CD14-positive monocyte (primary cell): Measurements from ENCODE around the gene ABAT. TPM values are rescaled to one million over a fixed set of nuclear protein-coding genes. Genes with fewer than 3 reads are reported as not detected.
A peak's percentile ranks its signal among the peaks of the same experiment; 100 is the strongest.
"Not testable (repeated sequence)": the region's sequence is repeated elsewhere in the genome, so short reads cannot be mapped to it uniquely, and the experiment has no call there.

ENCODE experiments used
- DNase-seq, 3 donors: peaks; one replicate each; pipeline ENCODE4 v3.0.0-alpha.2; 2011 to 2022
- H2AFZ ChIP-seq: 2 replicates; pipeline ENCODE4 v1.6.0; 2012; ENCODE audit warnings: mild to moderate bottlenecking, low read depth, low read length, inconsistent platforms; ENCODE audit not compliant: insufficient read depth, poor library complexity, severe bottlenecking
- H3K27ac ChIP-seq, 2 donors: 1 replicate in 1 of 2; 2 replicates in 1 of 2; pipeline ENCODE4 v1.5.1; 2012 to 2013; ENCODE audit warnings: low read length in 2 of 2, control low read depth in 1 of 2, inconsistent platforms in 1 of 2, low read depth in 1 of 2, mild to moderate bottlenecking in 1 of 2
- H3K27me3 ChIP-seq, 2 donors: one replicate each; pipeline versions ENCODE4 v1.6.0 to v1.6.1; 2011 to 2013; ENCODE audit warnings: low read length in 2 of 2; ENCODE audit not compliant: control insufficient read depth in 2 of 2, insufficient read depth in 2 of 2
- H3K36me3 ChIP-seq, 2 donors: replicated peaks in 1 of 2; 1 replicate in 1 of 2; 2 replicates in 1 of 2; pipeline versions ENCODE4 v1.5.1 to v1.6.1; 2012 to 2013; ENCODE audit warnings: low read length in 2 of 2, control low read depth in 1 of 2, inconsistent platforms in 1 of 2, mild to moderate bottlenecking in 1 of 2; ENCODE audit not compliant: insufficient read depth in 2 of 2, control insufficient read depth in 1 of 2
- H3K4me1 ChIP-seq, 2 donors: 1 replicate in 1 of 2; 2 replicates in 1 of 2; pipeline versions ENCODE4 v1.5.1 to v1.6.1; 2012 to 2013; ENCODE audit warnings: low read length in 2 of 2, control low read depth in 1 of 2, inconsistent platforms in 1 of 2, mild to moderate bottlenecking in 1 of 2, moderate library complexity in 1 of 2; ENCODE audit not compliant: insufficient read depth in 2 of 2, control insufficient read depth in 1 of 2
- H3K4me2 ChIP-seq: replicated peaks from 2 replicates; pipeline ENCODE3; 2012; ENCODE audit warnings: low read length, moderate library complexity, mild to moderate bottlenecking; ENCODE audit not compliant: poor library complexity, severe bottlenecking; ENCODE audit errors: extremely low read depth
- H3K4me3 ChIP-seq, 3 experiments: fragments of 200-600 bp in 1 of 3; sonication (generic) in 1 of 3; replicated peaks in 1 of 3; 1 replicate in 2 of 3; 2 replicates in 1 of 3; pipeline ENCODE4 v1.5.1; 2011 to 2013; ENCODE audit warnings: low read length in 3 of 3, mild to moderate bottlenecking in 3 of 3, control low read depth in 2 of 3, low read depth in 2 of 3, inconsistent platforms in 1 of 3, moderate library complexity in 1 of 3
- H3K79me2 ChIP-seq: 2 replicates; pipeline ENCODE4 v1.6.0; 2012; ENCODE audit warnings: mild to moderate bottlenecking, control low read depth, inconsistent platforms, low read length, moderate library complexity; ENCODE audit not compliant: insufficient read depth
- H3K9ac ChIP-seq: 2 replicates; pipeline ENCODE4 v1.6.0; 2017; ENCODE audit warnings: low read length, mild to moderate bottlenecking; ENCODE audit not compliant: insufficient read depth, poor library complexity, severe bottlenecking
- H3K9me3 ChIP-seq, 2 donors: replicated peaks in 1 of 2; 1 replicate in 1 of 2; 2 replicates in 1 of 2; pipeline versions ENCODE4 v1.5.1 to v1.6.1; 2012 to 2013; ENCODE audit warnings: low read length in 2 of 2, control low read depth in 1 of 2; ENCODE audit not compliant: control insufficient read depth in 1 of 2, insufficient read depth in 1 of 2
- H4K20me1 ChIP-seq: 2 replicates; pipeline ENCODE4 v1.6.0; 2012; ENCODE audit warnings: mild to moderate bottlenecking, low read length, control low read depth, moderate library complexity; ENCODE audit not compliant: insufficient read depth
- H3K27ac Mint-ChIP-seq, 7 donors: one replicate each; pipeline ENCODE4 v1.8.0; 2020; ENCODE audit warnings: mild to moderate bottlenecking in 7 of 7, mixed read lengths in 7 of 7, moderate library complexity in 6 of 7, inconsistent platforms in 2 of 7
- H3K27me3 Mint-ChIP-seq, 3 donors: one replicate each; pipeline ENCODE4 v1.8.0; 2021 to 2022; ENCODE audit warnings: low read depth in 3 of 3, mild to moderate bottlenecking in 3 of 3, mixed read lengths in 3 of 3, moderate library complexity in 3 of 3, inconsistent platforms in 1 of 3
- H3K36me3 Mint-ChIP-seq, 2 donors: one replicate each; pipeline ENCODE4 v1.8.0; 2020; ENCODE audit warnings: mixed read lengths in 2 of 2, inconsistent platforms in 1 of 2, mild to moderate bottlenecking in 1 of 2
- H3K4me1 Mint-ChIP-seq: one replicate; pipeline ENCODE4 v1.8.0; 2020; ENCODE audit warnings: mild to moderate bottlenecking, mixed read lengths
- H3K4me3 Mint-ChIP-seq, 2 donors: one replicate each; pipeline ENCODE4 v1.8.0; 2020; ENCODE audit warnings: mild to moderate bottlenecking in 2 of 2, mixed read lengths in 2 of 2, moderate library complexity in 1 of 2
- H3K9me3 Mint-ChIP-seq, 7 donors: one replicate each; pipeline ENCODE4 v1.8.0; 2020 to 2022; ENCODE audit warnings: mixed read lengths in 7 of 7, mild to moderate bottlenecking in 6 of 7, moderate library complexity in 6 of 7, inconsistent platforms in 2 of 7
- WGBS: methylation state at CpG from one replicate; pipeline ENCODE4 v1.1.5; 2013; ENCODE audit warnings: missing lambda C conversion rate; ENCODE audit not compliant: insufficient coverage; 5-methylcytosine and 5-hydroxymethylcytosine counted together
- intact Hi-C, 2 donors: fragments of 100-400 bp; cut with micrococcal nuclease; formaldehyde crosslinking; loops; one replicate each; pipeline versions ENCODE4 v1.15.0 to v1.15.1; 2023
- polyA plus RNA-seq, 3 donors: library from polyadenylated mRNA; depleted of rRNA in 1 of 3; unstranded in 2 of 3; stranded (reverse) in 1 of 3; fragments of 300-500 nt in 2 of 3; fragments of >200 nt in 1 of 3; fragmentation: Illumina TruSeq in 2 of 3; gene quantifications; 1 replicate in 2 of 3; 2 replicates in 1 of 3; pipeline ENCODE4 v1.2.3, GENCODE V29; 2012 to 2021
- TF ChIP-seq, protein P1 (sequence below): fragments of 200-600 bp; IDR thresholded peaks from one replicate; pipeline ENCODE4 v1.8.0; 2022; ENCODE audit warnings: antibody characterized with exemption, mild to moderate bottlenecking

The ABAT gene
- polyA plus RNA-seq, 3 donors: 4.9 to 11.8 (median 8.7) TPM

DNA sequence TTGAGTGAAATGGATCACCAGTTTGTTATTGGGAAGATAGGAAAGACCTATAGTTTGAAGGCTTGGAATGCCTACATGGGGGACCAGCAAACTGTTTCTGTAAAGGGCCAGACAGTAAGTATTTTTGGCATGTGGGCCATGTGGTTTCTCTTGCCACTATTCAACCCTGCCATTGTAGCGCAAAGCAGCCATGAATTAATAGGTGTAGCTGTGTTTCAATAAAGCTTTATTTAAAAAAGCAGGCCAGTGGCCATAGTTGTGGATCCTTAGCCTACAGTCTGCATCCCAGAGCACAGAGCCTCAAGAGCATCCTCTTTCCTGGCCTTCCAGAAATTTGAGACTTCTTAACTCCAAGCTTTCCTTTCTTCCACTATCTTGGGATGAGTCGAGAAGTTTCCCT lies 29.3 kb downstream of the ABAT start:
- H3K4me3 ChIP-seq: no peak overlapping the region
- no peak overlapping the region for H3K9ac ChIP-seq
- H4K20me1 ChIP-seq: no peaks in the 10 kb centered on the region
- H3K27me3 ChIP-seq: no peaks in the 10 kb centered on the region
- H3K9me3 Mint-ChIP-seq: peaks cover 0 to 7% (median 0%) of the 10 kb centered on the region in 7 donors
- no peak overlapping the region for H3K27ac ChIP-seq
- H3K79me2 ChIP-seq: no peaks in the 10 kb centered on the region
- H3K4me1 Mint-ChIP-seq: peaks cover 2% of the 10 kb centered on the region
- H3K27ac Mint-ChIP-seq: peak overlapping the region in 1 of 7 donors; percentile 36
- H2AFZ ChIP-seq: no peak overlapping the region
- WGBS: no CpG with 5 or more reads among the region's 2 CpGs
- H3K4me2 ChIP-seq: no peak overlapping the region
- H3K36me3 Mint-ChIP-seq: peaks cover 18 to 52% of the 10 kb centered on the region in 2 donors
- TF ChIP-seq, protein P1, sequence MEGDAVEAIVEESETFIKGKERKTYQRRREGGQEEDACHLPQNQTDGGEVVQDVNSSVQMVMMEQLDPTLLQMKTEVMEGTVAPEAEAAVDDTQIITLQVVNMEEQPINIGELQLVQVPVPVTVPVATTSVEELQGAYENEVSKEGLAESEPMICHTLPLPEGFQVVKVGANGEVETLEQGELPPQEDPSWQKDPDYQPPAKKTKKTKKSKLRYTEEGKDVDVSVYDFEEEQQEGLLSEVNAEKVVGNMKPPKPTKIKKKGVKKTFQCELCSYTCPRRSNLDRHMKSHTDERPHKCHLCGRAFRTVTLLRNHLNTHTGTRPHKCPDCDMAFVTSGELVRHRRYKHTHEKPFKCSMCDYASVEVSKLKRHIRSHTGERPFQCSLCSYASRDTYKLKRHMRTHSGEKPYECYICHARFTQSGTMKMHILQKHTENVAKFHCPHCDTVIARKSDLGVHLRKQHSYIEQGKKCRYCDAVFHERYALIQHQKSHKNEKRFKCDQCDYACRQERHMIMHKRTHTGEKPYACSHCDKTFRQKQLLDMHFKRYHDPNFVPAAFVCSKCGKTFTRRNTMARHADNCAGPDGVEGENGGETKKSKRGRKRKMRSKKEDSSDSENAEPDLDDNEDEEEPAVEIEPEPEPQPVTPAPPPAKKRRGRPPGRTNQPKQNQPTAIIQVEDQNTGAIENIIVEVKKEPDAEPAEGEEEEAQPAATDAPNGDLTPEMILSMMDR: no peak
- H3K4me1 ChIP-seq: no peaks in the 10 kb centered on the region
- intact Hi-C loops: no loop called here
- H3K9me3 ChIP-seq: no peaks in the 10 kb centered on the region
- peaks cover 0 to 5% of the 10 kb centered on the region in 2 donors for H3K36me3 ChIP-seq
- H3K4me3 Mint-ChIP-seq: no peak overlapping the region
- peaks cover 0 to 6% (median 1%) of the 10 kb centered on the region in 3 donors for H3K27me3 Mint-ChIP-seq
- DNase-seq: no peak

DNA sequence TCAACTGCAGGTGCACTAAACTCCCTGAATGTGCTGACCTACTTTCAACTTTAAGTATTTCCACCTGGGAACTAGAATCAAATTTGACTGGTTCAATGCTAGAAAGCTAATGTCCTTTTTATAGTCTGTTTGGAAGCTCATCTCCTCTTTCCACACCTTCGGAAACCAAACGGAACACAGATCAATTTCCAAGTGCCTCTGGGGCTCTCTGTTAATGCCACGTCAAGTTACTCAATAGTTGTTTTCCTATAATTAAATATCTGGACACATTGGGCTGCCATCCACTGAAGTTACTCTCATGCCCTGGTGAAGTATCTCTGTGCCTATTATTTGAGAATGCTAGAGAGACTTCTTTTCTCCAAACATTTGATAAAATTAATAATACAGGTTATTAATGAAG lies 29.7 kb downstream of the ABAT start:
- Histone ChIP-seq H3K9ac (no peak overlapping the region), H4K20me1 (no peaks in the 10 kb centered on the region), H3K4me1 (no peaks in the 10 kb centered on the region), H3K36me3 (peaks cover 0 to 5% of the 10 kb centered on the region in 2 donors), H3K4me3 (no peak overlapping the region), H3K27ac (no peak overlapping the region), H3K27me3 (no peaks in the 10 kb centered on the region), H3K4me2 (no peak overlapping the region), H2AFZ (no peak overlapping the region), H3K79me2 (no peaks in the 10 kb centered on the region), H3K9me3 (no peaks in the 10 kb centered on the region)
- H3K4me1 Mint-ChIP-seq: peaks cover 2% of the 10 kb centered on the region
- no peak overlapping the region for H3K4me3 Mint-ChIP-seq
- intact Hi-C loops: no loop called here
- peaks cover 0 to 7% (median 0%) of the 10 kb centered on the region in 7 donors for H3K9me3 Mint-ChIP-seq
- peaks cover 15 to 49% of the 10 kb centered on the region in 2 donors for H3K36me3 Mint-ChIP-seq
- DNase-seq: no peak
- peak overlapping the region in 1 of 7 donors; percentile 36 for H3K27ac Mint-ChIP-seq
- 100% methylated on average over 1 of the region's 3 CpGs for WGBS
- TF ChIP-seq, protein P1: no peak
- peaks cover 0 to 6% (median 1%) of the 10 kb centered on the region in 3 donors for H3K27me3 Mint-ChIP-seq

DNA sequence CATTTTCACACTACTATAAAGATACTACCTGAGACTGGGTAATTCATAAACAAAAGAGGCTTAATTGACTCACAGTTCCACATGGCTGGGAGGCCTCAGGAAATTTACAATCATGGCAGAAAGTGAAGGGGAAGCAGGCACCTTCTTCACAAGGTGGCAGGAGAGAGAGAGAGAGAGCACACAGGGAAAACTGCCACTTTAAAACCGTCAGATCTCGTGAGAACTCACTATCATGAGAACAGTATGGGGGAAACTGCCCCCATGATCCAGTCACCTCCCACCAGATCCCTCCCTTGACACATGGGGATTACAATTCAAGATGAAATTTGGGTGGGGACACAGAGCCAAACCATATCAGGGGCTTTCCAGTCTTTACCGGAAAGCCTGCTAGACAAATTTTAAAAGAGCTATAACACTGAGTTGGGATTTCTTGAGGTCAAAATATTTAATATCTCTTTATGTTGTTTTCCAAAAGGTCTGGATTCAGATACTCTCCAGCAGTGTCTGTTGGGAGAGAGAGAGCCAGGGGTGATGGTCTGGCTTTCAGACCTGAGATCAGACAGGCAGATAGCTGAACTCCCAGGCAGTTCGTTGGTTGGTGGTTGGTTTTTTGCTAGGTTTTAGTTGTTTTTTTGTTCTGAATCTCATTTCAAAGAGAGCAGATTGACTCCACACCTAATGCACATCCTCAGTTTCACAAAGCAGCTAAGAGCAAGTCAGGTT lies 30.8 kb downstream of the ABAT start:
- H3K4me3 ChIP-seq, intact Hi-C loops, H3K9me3 ChIP-seq, H3K79me2 ChIP-seq, H3K4me2 ChIP-seq, DNase-seq, H3K27me3 ChIP-seq, H3K27ac ChIP-seq, H3K9ac ChIP-seq, H3K4me1 ChIP-seq, H3K27ac Mint-ChIP-seq, H3K4me3 Mint-ChIP-seq, H3K27me3 Mint-ChIP-seq, H4K20me1 ChIP-seq, H3K4me1 Mint-ChIP-seq, H3K36me3 ChIP-seq, H2AFZ ChIP-seq, H3K9me3 Mint-ChIP-seq: not testable (repeated sequence)
- no CpG with 5 or more reads among the region's 4 CpGs for WGBS
- peaks cover 10 to 38% of the 10 kb centered on the region in 2 donors for H3K36me3 Mint-ChIP-seq
